NB4 (cell line): ENCODE data around the gene NEU1.

ENCODE experiments used
- CTCF ChIP-seq: IDR thresholded peaks from one replicate; pipeline ENCODE4 v1.5.1; 2012; ENCODE audit warnings: low read depth, low read length
- MAX ChIP-seq: IDR thresholded peaks from 2 replicates; pipeline ENCODE4 v1.6.1; 2011; ENCODE audit warnings: low read depth, low read length
- MYC ChIP-seq: IDR thresholded peaks from 2 replicates; pipeline ENCODE4 v1.6.1; 2011; ENCODE audit warnings: low read depth, low read length
- POLR2A ChIP-seq: IDR thresholded peaks from 2 replicates; pipeline ENCODE4 v1.6.1; 2011; ENCODE audit warnings: mild to moderate bottlenecking; ENCODE audit not compliant: insufficient read length; ENCODE audit errors: extremely low read depth

- TF ChIP-seq CTCF (no peak), POLR2A (peak; percentile 33), MAX (peak; percentile 73), MYC (peak; percentile 54; the same call in 1 of the 2 replicates)
Measured at GRCh38 chr6:31901953-31902643, 39.5 kb upstream of the NEU1 start, which contains the start of gene ZBTB12.
